Activated CD4-positive, alpha-beta memory T cell treated with anti-CD3 and anti-CD28 coated beads for 36 hours (primary cell): Measurements from ENCODE around the gene IKZF1. TPM values are rescaled to one million over a fixed set of nuclear protein-coding genes. Genes with fewer than 3 reads are reported as not detected.

Source experiments
- CTCF ChIA-PET: fragments of 350-600 bp; sonication (Branson Sonifier 250); formaldehyde crosslinking; loops from one replicate; lab custom pipeline; 2021; ENCODE audit warnings: antibody characterized with exemption, inconsistent platforms; lab: Charles Lee
- POLR2A ChIA-PET: fragments of 350-600 bp; sonication (Branson Sonifier 250); formaldehyde crosslinking; loops from one replicate; lab custom pipeline; 2021; ENCODE audit warnings: antibody characterized with exemption; lab: Charles Lee
- DNase-seq: peaks from one replicate; pipeline ENCODE4 v3.0.0-alpha.2; 2020
- H3K27ac Mint-ChIP-seq: one replicate; pipeline ENCODE4 v1.8.0; 2021; ENCODE audit warnings: mixed read lengths
- H3K27me3 Mint-ChIP-seq: one replicate; pipeline ENCODE4 v1.8.0; 2021; ENCODE audit warnings: mixed read lengths
- H3K36me3 Mint-ChIP-seq: one replicate; pipeline ENCODE4 v1.8.0; 2021; ENCODE audit warnings: mixed read lengths
- H3K4me1 Mint-ChIP-seq: one replicate; pipeline ENCODE4 v1.8.0; 2021; ENCODE audit warnings: low read depth, mixed read lengths
- H3K4me3 Mint-ChIP-seq: one replicate; pipeline ENCODE4 v1.8.0; 2021; ENCODE audit warnings: mild to moderate bottlenecking, mixed read lengths
- H3K9me3 Mint-ChIP-seq: one replicate; pipeline ENCODE4 v1.8.0; 2021; ENCODE audit warnings: mixed read lengths
- intact Hi-C: fragments of 100-400 bp; cut with micrococcal nuclease; formaldehyde crosslinking; loops from one replicate; pipeline ENCODE4 v1.15.1; 2023
- total RNA-seq, 2 experiments: library from RNA; stranded (reverse); gene quantifications; one replicate each; pipeline ENCODE4 v1.2.3, GENCODE V29; 2021

IKZF1 gene
- 100 to 1,000 TPM; 207 to 216 TPM for total RNA-seq

- intact Hi-C loops = no loop called here
Observed at GRCh38 chr7:50304129-50304910, at the start of gene IKZF1. TSS of gene IKZF1 (plus strand) at chr7:50304716. CDS start at chr7:50319062, 14,346 bp downstream.

GRCh38 chr7:50261593-50261992 lies 42.9 kb upstream of the IKZF1 start:
- Mint-ChIP-seq H3K27ac (peak overlapping the region; percentile 90), H3K36me3 (no peaks in the 10 kb centered on the region), H3K4me1 (peaks cover 82% of the 10 kb centered on the region), H3K9me3 (no peaks in the 10 kb centered on the region), H3K27me3 (no peaks in the 10 kb centered on the region), H3K4me3 (peak overlapping the region; percentile 38)
- CTCF ChIA-PET = interaction anchor here (0.8 to 1.2 kb wide), 2 partner anchors 9 to 34 kb away, joined by 3 to 5 read pairs; no protein-coding TSS in a partner anchor
- intact Hi-C loops = loop anchor here (1.0 kb wide), 1 partner anchor 33 kb away; no protein-coding TSS in a partner anchor
- POLR2A ChIA-PET = interaction anchor here (1.0 to 3.1 kb wide), 3 partner anchors 32 to 50 kb away, joined by 3 to 7 read pairs (median 4); no protein-coding TSS in a partner anchor
- peak; percentile 64 for DNase-seq

More at GRCh38 chr7:50304129-50304910, at the start of gene IKZF1:
- no peaks in the 10 kb centered on the region for H3K9me3 Mint-ChIP-seq
- peak; percentile 76 for DNase-seq
- POLR2A ChIA-PET = interaction anchor here (1.0 to 19.6 kb wide), 14 partner anchors 13 to 99 kb away, joined by 3 to 217 read pairs (median 6); no protein-coding TSS in a partner anchor
- H3K27me3 Mint-ChIP-seq = no peaks in the 10 kb centered on the region
- H3K4me1 Mint-ChIP-seq = peaks cover 41% of the 10 kb centered on the region
- peaks cover 44% of the 10 kb centered on the region for H3K36me3 Mint-ChIP-seq
- H3K27ac Mint-ChIP-seq = peak within 1 kb of the TSS; percentile 94
- CTCF ChIA-PET = interaction anchor here (0.7 to 14.8 kb wide), 16 partner anchors 8 to 184 kb away, joined by 3 to 159 read pairs (median 4); no protein-coding TSS in a partner anchor
- peak within 1 kb of the TSS; percentile 86 for H3K4me3 Mint-ChIP-seq

- H3K36me3 Mint-ChIP-seq = no peaks in the 10 kb centered on the region
- H3K4me3 Mint-ChIP-seq = peak overlapping the region; percentile 38
- intact Hi-C loops = no loop called here
- peaks cover 87% of the 10 kb centered on the region for H3K4me1 Mint-ChIP-seq
- ChIA-PET CTCF (interaction anchor here (7.8 kb wide), 1 partner anchor 56 kb away, joined by 58 read pairs; no protein-coding TSS in a partner anchor), POLR2A (interaction anchor here (0.7 to 3.1 kb wide), 3 partner anchors 35 to 51 kb away, joined by 4 to 7 read pairs (median 5); no protein-coding TSS in a partner anchor)
- DNase-seq = no peak
- H3K9me3 Mint-ChIP-seq = no peaks in the 10 kb centered on the region
- H3K27ac Mint-ChIP-seq = peak overlapping the region; percentile 90
- no peaks in the 10 kb centered on the region for H3K27me3 Mint-ChIP-seq
Observed at GRCh38 chr7:50262446-50262845, 42.1 kb upstream of the IKZF1 start.

GRCh38 chr7:50262916-50263690 lies 41.4 kb upstream of the IKZF1 start:
- Mint-ChIP-seq H3K27ac (peak overlapping the region; percentile 90), H3K9me3 (no peaks in the 10 kb centered on the region), H3K4me1 (peaks cover 89% of the 10 kb centered on the region), H3K27me3 (no peaks in the 10 kb centered on the region), H3K4me3 (peak overlapping the region; percentile 38), H3K36me3 (no peaks in the 10 kb centered on the region)
- intact Hi-C loops = no loop called here
- DNase-seq = no peak
- CTCF ChIA-PET = interaction anchor here (1.0 to 7.8 kb wide), 3 partner anchors 36 to 105 kb away, joined by 5 to 58 read pairs (median 6); no protein-coding TSS in a partner anchor
- POLR2A ChIA-PET = interaction anchor here (0.7 to 6.3 kb wide), 4 partner anchors 46 to 104 kb away, joined by 5 to 46 read pairs (median 10); no protein-coding TSS in a partner anchor

GRCh38 chr7:50264908-50265307 lies 39.6 kb upstream of the IKZF1 start:
- Mint-ChIP-seq H3K9me3 (no peaks in the 10 kb centered on the region), H3K4me3 (peak overlapping the region; percentile 17), H3K36me3 (no peaks in the 10 kb centered on the region), H3K27ac (peak overlapping the region; percentile 79), H3K4me1 (peaks cover 96% of the 10 kb centered on the region), H3K27me3 (no peaks in the 10 kb centered on the region)
- POLR2A ChIA-PET = interaction anchor here (0.8 to 6.3 kb wide), 9 partner anchors 9 to 103 kb away, joined by 3 to 46 read pairs (median 9); partner anchors contain the start of gene IKZF1
- intact Hi-C loops = loop anchor here (1.0 to 5.0 kb wide), 5 partner anchors 22 to 182 kb away; no protein-coding TSS in a partner anchor
- CTCF ChIA-PET = interaction anchor here (0.7 to 7.8 kb wide), 8 partner anchors 35 to 154 kb away, joined by 3 to 58 read pairs (median 11); no protein-coding TSS in a partner anchor
- DNase-seq = peak; percentile 63

- H3K27ac Mint-ChIP-seq = peak overlapping the region; percentile 79
- H3K4me1 Mint-ChIP-seq = peaks cover 96% of the 10 kb centered on the region
- H3K4me3 Mint-ChIP-seq = peak overlapping the region; percentile 25
- no peaks in the 10 kb centered on the region for H3K36me3 Mint-ChIP-seq
- DNase-seq = no peak
- intact Hi-C loops = loop anchor here (1.0 to 5.0 kb wide), 6 partner anchors 21 to 181 kb away; no protein-coding TSS in a partner anchor
- ChIA-PET CTCF (interaction anchor here (0.6 to 7.8 kb wide), 13 partner anchors 36 to 132 kb away, joined by 3 to 58 read pairs (median 4); partner anchors contain the start of gene IKZF1), POLR2A (interaction anchor here (0.7 to 6.3 kb wide), 10 partner anchors 38 to 85 kb away, joined by 3 to 46 read pairs (median 13); partner anchors contain the start of gene IKZF1)
- no peaks in the 10 kb centered on the region for H3K9me3 Mint-ChIP-seq
- H3K27me3 Mint-ChIP-seq = no peaks in the 10 kb centered on the region
Observed at GRCh38 chr7:50265968-50266634, 38.4 kb upstream of the IKZF1 start.

- H3K36me3 Mint-ChIP-seq = no peaks in the 10 kb centered on the region
- DNase-seq = peak; percentile 90
- H3K27ac Mint-ChIP-seq = peak overlapping the region; percentile 96
- H3K27me3 Mint-ChIP-seq = no peaks in the 10 kb centered on the region
- peak overlapping the region; percentile 64 for H3K4me3 Mint-ChIP-seq
- ChIA-PET POLR2A (interaction anchor here (0.7 to 6.3 kb wide), 12 partner anchors 36 to 101 kb away, joined by 3 to 46 read pairs (median 9); partner anchors contain the start of gene IKZF1), CTCF (interaction anchor here (0.9 to 7.8 kb wide), 12 partner anchors 26 to 101 kb away, joined by 3 to 58 read pairs (median 6); partner anchors contain the start of gene IKZF1)
- no peaks in the 10 kb centered on the region for H3K9me3 Mint-ChIP-seq
- intact Hi-C loops = loop anchor here (1.0 to 5.0 kb wide), 7 partner anchors 8 to 180 kb away; no protein-coding TSS in a partner anchor
- H3K4me1 Mint-ChIP-seq = peaks cover 96% of the 10 kb centered on the region
Observed at GRCh38 chr7:50266635-50267386, 37.7 kb upstream of the IKZF1 start.

GRCh38 chr7:50267525-50268041 lies 36.9 kb upstream of the IKZF1 start:
- peaks cover 89% of the 10 kb centered on the region for H3K4me1 Mint-ChIP-seq
- intact Hi-C loops = loop anchor here (1.0 to 5.0 kb wide), 7 partner anchors 8 to 180 kb away; no protein-coding TSS in a partner anchor

GRCh38 chr7:50268223-50268622 lies 36.3 kb upstream of the IKZF1 start:
- H3K4me1 Mint-ChIP-seq = peaks cover 89% of the 10 kb centered on the region
- DNase-seq = peak; percentile 55
- CTCF ChIA-PET = interaction anchor here (0.7 to 7.8 kb wide), 7 partner anchors 11 to 72 kb away, joined by 3 to 58 read pairs (median 3); no protein-coding TSS in a partner anchor
- no peaks in the 10 kb centered on the region for H3K27me3 Mint-ChIP-seq
- intact Hi-C loops = loop anchor here (5.0 kb wide), 1 partner anchor 179 kb away; no protein-coding TSS in a partner anchor
- H3K36me3 Mint-ChIP-seq = no peaks in the 10 kb centered on the region
- H3K4me3 Mint-ChIP-seq = peak overlapping the region; percentile 64
- POLR2A ChIA-PET = interaction anchor here (0.8 to 6.3 kb wide), 7 partner anchors 33 to 99 kb away, joined by 3 to 46 read pairs (median 15); partner anchors contain the start of gene IKZF1
- H3K27ac Mint-ChIP-seq = peak overlapping the region; percentile 96
- H3K9me3 Mint-ChIP-seq = no peaks in the 10 kb centered on the region

More at GRCh38 chr7:50267525-50268041, 36.9 kb upstream of the IKZF1 start:
- no peak for DNase-seq
- ChIA-PET POLR2A (interaction anchor here (0.8 to 6.3 kb wide), 10 partner anchors 34 to 100 kb away, joined by 3 to 46 read pairs (median 11); partner anchors contain the start of gene IKZF1), CTCF (interaction anchor here (0.9 to 7.8 kb wide), 9 partner anchors 25 to 71 kb away, joined by 3 to 58 read pairs (median 18); partner anchors contain the start of gene IKZF1)
- peak overlapping the region; percentile 64 for H3K4me3 Mint-ChIP-seq
- no peaks in the 10 kb centered on the region for H3K27me3 Mint-ChIP-seq
- H3K36me3 Mint-ChIP-seq = no peaks in the 10 kb centered on the region
- H3K27ac Mint-ChIP-seq = peak overlapping the region; percentile 96
- no peaks in the 10 kb centered on the region for H3K9me3 Mint-ChIP-seq
